Tibial artery (tissue), 4 donors: Measurements from ENCODE around the gene ATP6V1G1.

Experiments used
- DNase-seq, 2 donors: peaks; one replicate each; pipeline ENCODE4 v3.0.0-alpha.2; 2019
- H3K27ac ChIP-seq, 2 donors: fragments of 200-600 bp; sonication (generic) in 1 of 2; 1 replicate in 1 of 2; 2 replicates in 1 of 2; pipeline ENCODE4 v1.5.1; 2018 to 2019; ENCODE audit warnings: mild to moderate bottlenecking in 1 of 2
- H3K27me3 ChIP-seq, 2 donors: fragments of 200-600 bp; sonication (generic) in 1 of 2; one replicate each; pipeline versions ENCODE4 v1.5.1 to v1.6.0; 2016 to 2019
- H3K36me3 ChIP-seq, 3 donors: fragments of 200-600 bp; sonication (generic) in 2 of 3; one replicate each; pipeline ENCODE4 v1.5.1; 2016 to 2019; ENCODE audit warnings: mild to moderate bottlenecking in 2 of 3
- H3K4me1 ChIP-seq, 4 donors: fragments of 200-600 bp; sonication (generic) in 2 of 4; 1 replicate in 3 of 4; 2 replicates in 1 of 4; pipeline ENCODE4 v1.5.1; 2016 to 2019
- H3K4me3 ChIP-seq, 2 donors: fragments of 200-600 bp; sonication (generic) in 1 of 2; 1 replicate in 1 of 2; 2 replicates in 1 of 2; pipeline ENCODE4 v1.5.1; 2018 to 2019; ENCODE audit warnings: mild to moderate bottlenecking in 2 of 2
- H3K9me3 ChIP-seq, 3 donors: fragments of 200-600 bp; sonication (generic) in 1 of 3; one replicate each; pipeline ENCODE4 v1.5.1; 2016 to 2019
- CTCF ChIP-seq, 2 experiments: fragments of 200-600 bp in 1 of 2; fragments of 450-650 bp in 1 of 2; IDR thresholded peaks; one replicate each; pipeline ENCODE4 v1.5.1; 2017 to 2019; ENCODE audit warnings: antibody characterized with exemption in 2 of 2, mild to moderate bottlenecking in 1 of 2, moderate library complexity in 1 of 2
- intact Hi-C: fragments of 100-400 bp; cut with DNase I; formaldehyde crosslinking; loops from one replicate; pipeline ENCODE4 v1.15.0; 2023; ENCODE audit warnings: low total_unique reads

Gene ATP6V1G1

GRCh38 chr9:114624677-114625076 lies 37.1 kb downstream of the ATP6V1G1 start:
- no peak overlapping the region for H3K4me3 ChIP-seq
- no peaks in the 10 kb centered on the region for H3K27me3 ChIP-seq
- peaks cover 14 to 33% (median 33%) of the 10 kb centered on the region in 3 donors for H3K36me3 ChIP-seq
- H3K27ac ChIP-seq = no peak overlapping the region
- no peaks in the 10 kb centered on the region for H3K9me3 ChIP-seq
- TF ChIP-seq CTCF (IDR thresholded peaks at IDR 0.05) = no peak
- H3K4me1 ChIP-seq = peaks cover 0 to 4% (median 2%) of the 10 kb centered on the region in 4 donors
- intact Hi-C loops = no loop called here
- DNase-seq = no peak

DNA sequence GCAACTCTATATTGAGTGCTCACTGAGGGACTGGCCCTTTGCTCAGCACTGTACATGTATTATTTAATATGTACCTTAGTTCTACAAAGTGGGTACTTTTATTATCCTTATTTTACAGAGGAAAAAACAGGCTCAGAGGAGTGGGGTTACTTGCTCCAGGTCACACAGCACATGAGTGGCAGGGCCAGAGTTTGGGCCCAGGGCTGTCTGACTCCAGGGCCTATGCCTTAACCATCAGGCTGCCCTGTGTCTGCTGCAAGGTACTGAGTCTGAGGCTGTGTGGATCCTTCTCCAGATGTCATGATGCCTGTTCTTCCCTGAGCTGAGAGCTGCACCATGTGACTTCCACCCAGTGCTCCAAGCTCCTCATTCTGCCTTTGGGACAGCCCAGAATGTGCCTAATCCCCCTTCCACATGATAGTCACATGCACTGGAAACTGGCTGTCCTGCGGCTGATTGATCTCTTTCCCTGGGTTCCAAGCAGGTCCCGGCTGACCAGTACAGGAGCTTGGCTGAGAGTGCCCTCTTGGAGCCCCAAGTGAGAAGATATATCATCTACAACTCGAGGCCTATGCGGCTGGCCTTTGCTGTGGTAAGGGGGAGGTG lies 38.9 kb downstream of the ATP6V1G1 start:
- Histone ChIP-seq H3K27ac (no peak overlapping the region), H3K4me3 (no peak overlapping the region), H3K4me1 (peaks cover 0 to 4% (median 2%) of the 10 kb centered on the region in 4 donors), H3K27me3 (no peaks in the 10 kb centered on the region), H3K9me3 (no peaks in the 10 kb centered on the region), H3K36me3 (peaks cover 28 to 48% (median 47%) of the 10 kb centered on the region in 3 donors)
- intact Hi-C loops = no loop called here
- no peak for DNase-seq
- TF ChIP-seq CTCF (IDR thresholded peaks at IDR 0.05) = no peak

DNA sequence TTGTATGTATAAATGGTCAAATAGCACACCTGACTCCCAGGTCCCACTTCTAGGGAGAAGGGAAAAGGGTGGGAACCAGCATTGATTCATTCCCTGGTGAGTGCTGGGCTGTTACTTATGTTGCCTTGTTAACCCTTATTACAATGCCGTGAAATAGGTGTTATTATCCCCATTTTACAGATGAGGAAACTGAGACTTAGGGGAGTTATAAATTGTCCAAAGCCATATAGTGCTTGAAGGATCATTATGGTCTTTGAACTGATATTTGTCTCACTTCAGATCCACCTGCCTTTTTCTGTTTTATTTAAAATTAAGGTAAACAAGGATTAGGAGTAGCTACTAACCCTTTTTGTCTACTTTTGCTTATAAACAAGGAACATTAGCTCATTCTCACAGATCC lies 40.0 kb downstream of the ATP6V1G1 start:
- intact Hi-C loops = no loop called here
- H3K27me3 ChIP-seq = no peaks in the 10 kb centered on the region
- no peak overlapping the region for H3K4me3 ChIP-seq
- no peak for TF ChIP-seq CTCF (IDR thresholded peaks at IDR 0.05)
- H3K9me3 ChIP-seq = no peaks in the 10 kb centered on the region
- DNase-seq = no peak
- no peaks in the 10 kb centered on the region for H3K4me1 ChIP-seq
- H3K36me3 ChIP-seq = peaks cover 28 to 57% (median 52%) of the 10 kb centered on the region in 3 donors
- no peak overlapping the region for H3K27ac ChIP-seq

DNA sequence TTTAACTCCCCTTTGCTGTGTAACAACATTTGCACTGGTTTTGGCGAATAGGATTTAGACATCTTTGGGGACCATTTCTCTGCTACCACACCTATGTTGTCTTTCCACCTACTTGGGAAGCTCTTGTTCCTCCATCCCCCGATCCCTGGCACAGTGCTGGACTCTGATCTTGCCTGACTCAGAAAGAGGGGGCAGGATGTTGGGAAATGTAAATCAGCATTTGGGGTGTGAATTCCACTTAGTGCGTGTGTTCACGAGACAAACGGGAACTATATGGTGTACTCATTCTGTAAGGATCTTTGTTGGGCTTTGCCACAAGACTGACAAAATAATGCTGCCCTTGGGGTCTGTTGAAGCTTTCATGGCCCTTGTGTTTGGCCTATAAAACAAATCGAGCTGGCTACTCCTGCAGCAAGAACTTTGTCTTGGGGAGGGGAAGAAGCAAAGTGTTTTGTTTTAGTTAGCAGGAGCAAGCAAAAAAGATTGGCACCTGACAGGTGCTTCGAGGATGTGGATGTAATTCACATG lies 42.1 kb downstream of the ATP6V1G1 start:
- intact Hi-C loops = no loop called here
- no peak for DNase-seq

GRCh38 chr9:114631166-114631565 lies 43.6 kb downstream of the ATP6V1G1 start:
- Histone ChIP-seq H3K4me3 (no peak overlapping the region), H3K27me3 (no peaks in the 10 kb centered on the region), H3K9me3 (no peaks in the 10 kb centered on the region), H3K36me3 (peaks cover 42 to 93% (median 74%) of the 10 kb centered on the region in 3 donors), H3K27ac (no peak overlapping the region), H3K4me1 (no peaks in the 10 kb centered on the region)
- TF ChIP-seq CTCF (IDR thresholded peaks at IDR 0.05) = no peak
- intact Hi-C loops = no loop called here
- DNase-seq = no peak

More for the DNA sequence above, 42.1 kb downstream of the ATP6V1G1 start:
- no peaks in the 10 kb centered on the region for H3K27me3 ChIP-seq
- no peaks in the 10 kb centered on the region for H3K9me3 ChIP-seq
- H3K4me3 ChIP-seq = no peak overlapping the region
- no peak for TF ChIP-seq CTCF (IDR thresholded peaks at IDR 0.05)
- H3K36me3 ChIP-seq = peaks cover 38 to 78% (median 72%) of the 10 kb centered on the region in 3 donors
- no peak overlapping the region for H3K27ac ChIP-seq
- H3K4me1 ChIP-seq = no peaks in the 10 kb centered on the region
